ENCODE data around the gene ACSS1. TPM values are rescaled to one million over a fixed set of nuclear protein-coding genes. Genes with fewer than 3 reads are reported as not detected.

ACSS1 gene
- polyA plus RNA-seq, 1 experiment, result 1.1 TPM

GRCh38 chr20:24999568-24999967, 58.4 kb downstream of the ACSS1 start:
- DNase-seq (ENCODE audit: low read depth, low spot score), result no peak
- no peaks in the 10 kb centered on the region for H3K9me3 ChIP-seq (ENCODE audit: control insufficient read depth, insufficient read depth, low read length)
- no peak overlapping the region for H3K27ac ChIP-seq (ENCODE audit: low read depth, low read length)
- POLR2A ChIA-PET, result no interaction called here
- H3K27me3 ChIP-seq (ENCODE audit: control insufficient read depth, insufficient read depth, low read length), result peaks cover 16% of the 10 kb centered on the region
- TF ChIP-seq CTCF (IDR thresholded peaks at IDR 0.05; ENCODE audit: low read depth, low read length), result no peak
- CTCF ChIA-PET, result interaction anchor here (0.7 to 7.9 kb wide), 2 partner anchors 63 to 190 kb away, joined by 3 to 147 read pairs; no protein-coding TSS in a partner anchor
- H3K4me3 ChIP-seq (ENCODE audit: low read depth, low read length), result no peak overlapping the region

GRCh38 chr20:24998631-24999445, 59.1 kb downstream of the ACSS1 start:
- TF ChIP-seq CTCF (IDR thresholded peaks at IDR 0.05; ENCODE audit: low read depth, low read length), result no peak
- H3K27me3 ChIP-seq (ENCODE audit: control insufficient read depth, insufficient read depth, low read length), result peaks cover 16% of the 10 kb centered on the region
- no peak overlapping the region for H3K27ac ChIP-seq (ENCODE audit: low read depth, low read length)
- no peaks in the 10 kb centered on the region for H3K9me3 ChIP-seq (ENCODE audit: control insufficient read depth, insufficient read depth, low read length)
- H3K4me3 ChIP-seq (ENCODE audit: low read depth, low read length), result no peak overlapping the region
- DNase-seq (ENCODE audit: low read depth, low spot score), result no peak
- POLR2A ChIA-PET, result no interaction called here
- CTCF ChIA-PET, result interaction anchor here (0.7 to 7.9 kb wide), 2 partner anchors 64 to 191 kb away, joined by 3 to 147 read pairs; no protein-coding TSS in a partner anchor

GRCh38 chr20:24998121-24998520, 59.8 kb downstream of the ACSS1 start:
- no peaks in the 10 kb centered on the region for H3K9me3 ChIP-seq (ENCODE audit: control insufficient read depth, insufficient read depth, low read length)
- no peak for TF ChIP-seq CTCF (IDR thresholded peaks at IDR 0.05; ENCODE audit: low read depth, low read length)
- no peak overlapping the region for H3K4me3 ChIP-seq (ENCODE audit: low read depth, low read length)
- peaks cover 16% of the 10 kb centered on the region for H3K27me3 ChIP-seq (ENCODE audit: control insufficient read depth, insufficient read depth, low read length)
- no peak for DNase-seq (ENCODE audit: low read depth, low spot score)
- POLR2A ChIA-PET, result no interaction called here
- CTCF ChIA-PET, result interaction anchor here (1.1 to 7.9 kb wide), 2 partner anchors 64 to 180 kb away, joined by 3 to 147 read pairs; no protein-coding TSS in a partner anchor
- H3K27ac ChIP-seq (ENCODE audit: low read depth, low read length), result no peak overlapping the region

GRCh38 chr20:24996449-24997377, 61.2 kb downstream of the ACSS1 start:
- DNase-seq (ENCODE audit: low read depth, low spot score), result no peak
- ChIA-PET POLR2A (no interaction called here), CTCF (interaction anchor here (0.7 to 7.9 kb wide), 6 partner anchors 12 to 402 kb away, joined by 3 to 147 read pairs (median 5); no protein-coding TSS in a partner anchor)
- no peaks in the 10 kb centered on the region; the same call in 1 of the 2 replicates for H3K9me3 ChIP-seq (ENCODE audit: control insufficient read depth, insufficient read depth, low read length)
- no peak overlapping the region for H3K4me3 ChIP-seq (ENCODE audit: low read depth, low read length)
- H3K27me3 ChIP-seq (ENCODE audit: control insufficient read depth, insufficient read depth, low read length), result peaks cover 16% of the 10 kb centered on the region
- H3K27ac ChIP-seq (ENCODE audit: low read depth, low read length), result no peak overlapping the region
- TF ChIP-seq CTCF (IDR thresholded peaks at IDR 0.05; ENCODE audit: low read depth, low read length), result no peak

Data from AG04450 (cell line).